Prostate gland (tissue), 2 donors: Measurements from ENCODE around the gene CEACAM18.

Experiments used
- POLR2A ChIP-seq: fragments of 450-650 bp; IDR thresholded peaks from one replicate; pipeline ENCODE4 v1.6.1; 2016; ENCODE audit warnings: antibody characterized with exemption, mild to moderate bottlenecking
- POLR2AphosphoS5 ChIP-seq: sonication (generic); formaldehyde crosslinking; IDR thresholded peaks from one replicate; pipeline ENCODE4 v1.6.1; 2017; ENCODE audit warnings: antibody characterized with exemption
- TF ChIP-seq, protein P1 (sequence below), 4 experiments: fragments of 200-600 bp in 2 of 4; fragments of 450-650 bp in 2 of 4; sonication (generic) in 2 of 4; IDR thresholded peaks; 1 replicate in 3 of 4; 2 replicates in 1 of 4; pipeline ENCODE4 v1.5.1; 2016 to 2019; ENCODE audit warnings: antibody characterized with exemption in 4 of 4, mild to moderate bottlenecking in 2 of 4, moderate library complexity in 2 of 4

DNA sequence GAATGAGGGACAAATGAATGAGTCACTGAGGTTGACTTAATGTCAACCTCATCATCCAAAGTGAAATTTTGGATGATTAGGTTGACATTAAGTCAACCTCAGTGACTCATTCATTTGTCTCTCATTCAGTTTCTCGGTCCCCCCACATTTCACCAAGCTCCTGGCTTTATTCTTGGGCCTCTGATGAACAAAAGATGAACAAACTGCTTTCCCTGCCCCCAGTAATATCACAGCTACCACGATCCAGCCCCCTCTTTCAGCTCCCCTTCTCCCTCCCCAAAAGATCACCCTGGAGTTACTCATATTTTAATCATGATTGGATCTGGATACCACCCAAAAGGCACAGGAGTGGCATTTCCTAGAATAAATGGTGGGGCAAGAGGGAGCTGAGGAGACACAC is 10.8 kb downstream of the CEACAM18 start:
- TF ChIP-seq, protein P1, sequence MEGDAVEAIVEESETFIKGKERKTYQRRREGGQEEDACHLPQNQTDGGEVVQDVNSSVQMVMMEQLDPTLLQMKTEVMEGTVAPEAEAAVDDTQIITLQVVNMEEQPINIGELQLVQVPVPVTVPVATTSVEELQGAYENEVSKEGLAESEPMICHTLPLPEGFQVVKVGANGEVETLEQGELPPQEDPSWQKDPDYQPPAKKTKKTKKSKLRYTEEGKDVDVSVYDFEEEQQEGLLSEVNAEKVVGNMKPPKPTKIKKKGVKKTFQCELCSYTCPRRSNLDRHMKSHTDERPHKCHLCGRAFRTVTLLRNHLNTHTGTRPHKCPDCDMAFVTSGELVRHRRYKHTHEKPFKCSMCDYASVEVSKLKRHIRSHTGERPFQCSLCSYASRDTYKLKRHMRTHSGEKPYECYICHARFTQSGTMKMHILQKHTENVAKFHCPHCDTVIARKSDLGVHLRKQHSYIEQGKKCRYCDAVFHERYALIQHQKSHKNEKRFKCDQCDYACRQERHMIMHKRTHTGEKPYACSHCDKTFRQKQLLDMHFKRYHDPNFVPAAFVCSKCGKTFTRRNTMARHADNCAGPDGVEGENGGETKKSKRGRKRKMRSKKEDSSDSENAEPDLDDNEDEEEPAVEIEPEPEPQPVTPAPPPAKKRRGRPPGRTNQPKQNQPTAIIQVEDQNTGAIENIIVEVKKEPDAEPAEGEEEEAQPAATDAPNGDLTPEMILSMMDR (IDR thresholded peaks at IDR 0.05) = no peak
- TF ChIP-seq POLR2A = no peak
- no peak for TF ChIP-seq POLR2AphosphoS5
